RWPE2 (cell line): ENCODE measurements around the gene PTPN22.

ENCODE experiments used
- ATAC-seq: fragments of 200-7000 bp; cut with Tn5 transposase; 3 replicates; pipeline ENCODE4 v1.9.1; 2021; ENCODE audit warnings: low read depth
- DNase-seq: peaks from one replicate; pipeline ENCODE4 v3.0.0-alpha.2; 2020; ENCODE audit warnings: low spot score
- H3K27ac ChIP-seq: fragments of 450-650 bp; 2 replicates; pipeline ENCODE4 v1.5.1; 2017; ENCODE audit warnings: mild to moderate bottlenecking; ENCODE audit not compliant: poor library complexity, severe bottlenecking
- H3K27me3 ChIP-seq: fragments of 250-450 bp; sonication (Bioruptor Pico); 2 replicates; pipeline ENCODE4 v1.5.1; 2021; ENCODE audit warnings: mild to moderate bottlenecking, moderate library complexity; ENCODE audit not compliant: insufficient read depth, poor library complexity, severe bottlenecking
- H3K36me3 ChIP-seq: fragments of 250-450 bp; sonication (Bioruptor Pico); 2 replicates; pipeline ENCODE4 v1.5.1; 2020; ENCODE audit warnings: low read depth, mild to moderate bottlenecking, moderate library complexity
- H3K4me1 ChIP-seq: fragments of 250-450 bp; sonication (Bioruptor Pico); 2 replicates; pipeline ENCODE4 v1.5.1; 2021; ENCODE audit warnings: mild to moderate bottlenecking, moderate library complexity; ENCODE audit not compliant: insufficient read depth, poor library complexity, severe bottlenecking
- H3K4me3 ChIP-seq: fragments of 250-450 bp; sonication (Bioruptor Pico); 2 replicates; pipeline ENCODE4 v1.5.1; 2021; ENCODE audit warnings: mild to moderate bottlenecking, moderate library complexity; ENCODE audit not compliant: severe bottlenecking
- H3K9me3 ChIP-seq: fragments of 250-450 bp; sonication (Bioruptor Pico); 2 replicates; pipeline ENCODE4 v1.5.1; 2021; ENCODE audit warnings: mild to moderate bottlenecking, moderate library complexity; ENCODE audit not compliant: severe bottlenecking
- TF ChIP-seq, protein P1 (sequence below): fragments of 450-650 bp; IDR thresholded peaks from one replicate; pipeline ENCODE4 v1.5.1; 2017; ENCODE audit warnings: mild to moderate bottlenecking, moderate library complexity; ENCODE audit not compliant: poor library complexity, severe bottlenecking

Gene PTPN22

DNA sequence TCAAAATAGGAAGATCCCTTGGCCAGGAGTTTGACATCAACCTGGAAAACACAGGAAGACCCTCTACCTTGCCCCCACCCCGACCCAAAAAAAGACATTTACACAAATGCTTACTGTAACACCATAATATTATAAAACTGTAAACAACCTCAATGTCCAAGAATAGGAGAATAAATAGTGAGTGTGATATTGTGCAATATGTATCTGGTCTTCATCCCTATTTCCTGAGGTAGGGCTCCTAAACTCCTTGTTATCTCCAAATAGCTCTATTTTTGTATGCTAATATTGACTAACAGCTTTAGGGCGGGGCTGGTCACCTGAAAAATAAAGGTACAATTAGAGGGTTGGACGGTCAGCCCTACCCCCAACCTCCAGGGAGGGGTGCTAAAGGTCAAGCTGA, 82.7 kb downstream of the PTPN22 start:
- Histone ChIP-seq H3K4me1 (peaks cover 1% of the 10 kb centered on the region), H3K9me3 (no peaks in the 10 kb centered on the region), H3K4me3 (no peak overlapping the region), H3K27ac (no peak overlapping the region), H3K27me3 (no peaks in the 10 kb centered on the region), H3K36me3 (no peaks in the 10 kb centered on the region; the same call in 1 of the 2 replicates)
- TF ChIP-seq, protein P1, sequence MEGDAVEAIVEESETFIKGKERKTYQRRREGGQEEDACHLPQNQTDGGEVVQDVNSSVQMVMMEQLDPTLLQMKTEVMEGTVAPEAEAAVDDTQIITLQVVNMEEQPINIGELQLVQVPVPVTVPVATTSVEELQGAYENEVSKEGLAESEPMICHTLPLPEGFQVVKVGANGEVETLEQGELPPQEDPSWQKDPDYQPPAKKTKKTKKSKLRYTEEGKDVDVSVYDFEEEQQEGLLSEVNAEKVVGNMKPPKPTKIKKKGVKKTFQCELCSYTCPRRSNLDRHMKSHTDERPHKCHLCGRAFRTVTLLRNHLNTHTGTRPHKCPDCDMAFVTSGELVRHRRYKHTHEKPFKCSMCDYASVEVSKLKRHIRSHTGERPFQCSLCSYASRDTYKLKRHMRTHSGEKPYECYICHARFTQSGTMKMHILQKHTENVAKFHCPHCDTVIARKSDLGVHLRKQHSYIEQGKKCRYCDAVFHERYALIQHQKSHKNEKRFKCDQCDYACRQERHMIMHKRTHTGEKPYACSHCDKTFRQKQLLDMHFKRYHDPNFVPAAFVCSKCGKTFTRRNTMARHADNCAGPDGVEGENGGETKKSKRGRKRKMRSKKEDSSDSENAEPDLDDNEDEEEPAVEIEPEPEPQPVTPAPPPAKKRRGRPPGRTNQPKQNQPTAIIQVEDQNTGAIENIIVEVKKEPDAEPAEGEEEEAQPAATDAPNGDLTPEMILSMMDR: no peak
- DNase-seq (no peak), ATAC-seq (no peak)

DNA sequence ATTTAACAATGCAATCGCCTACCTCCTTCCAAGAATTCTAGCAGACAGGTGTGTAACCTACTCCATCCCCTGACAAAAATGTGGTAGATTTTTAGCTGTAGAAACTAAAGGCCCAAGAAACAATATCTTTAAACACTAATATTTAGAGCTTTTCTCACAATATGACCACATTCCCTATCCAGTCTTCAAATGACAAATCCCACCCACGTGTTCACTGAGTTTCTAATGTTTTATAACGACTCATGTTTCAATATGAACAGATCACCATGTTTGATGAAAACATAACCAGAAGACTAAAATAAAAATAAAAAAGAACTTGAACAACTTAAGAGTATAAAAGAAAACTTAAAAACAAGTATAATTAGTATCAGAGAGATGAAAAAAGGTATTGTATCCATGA, 83.8 kb downstream of the PTPN22 start:
- peaks cover 5% of the 10 kb centered on the region for H3K4me1 ChIP-seq
- TF ChIP-seq, protein P1: no peak
- H3K9me3 ChIP-seq: no peaks in the 10 kb centered on the region
- DNase-seq (no peak), ATAC-seq (no peak)
- no peaks in the 10 kb centered on the region; the same call in 1 of the 2 replicates for H3K36me3 ChIP-seq
- H3K27me3 ChIP-seq: no peaks in the 10 kb centered on the region
- no peak overlapping the region for H3K27ac ChIP-seq
- no peak overlapping the region for H3K4me3 ChIP-seq

DNA sequence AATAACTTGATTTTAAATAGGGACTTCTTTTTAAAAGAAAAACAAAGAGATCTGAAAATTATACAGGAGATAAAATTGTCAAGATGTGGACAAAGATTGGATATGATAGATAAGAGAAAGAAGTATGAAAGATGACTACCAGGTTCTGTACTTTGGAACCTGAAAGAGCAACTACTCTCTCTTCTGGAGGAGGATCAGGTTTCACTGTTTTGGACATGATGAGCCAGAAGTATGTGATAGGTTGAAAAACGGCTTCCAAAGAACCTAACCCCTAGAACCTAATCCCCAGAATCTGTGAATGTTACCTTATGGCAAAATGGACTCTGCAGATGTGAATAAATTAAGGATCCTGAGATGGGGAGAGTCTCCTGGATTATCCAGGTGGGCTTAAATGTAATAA, 85.4 kb downstream of the PTPN22 start:
- no peak overlapping the region for H3K4me3 ChIP-seq
- ATAC-seq (peak; percentile 50; the same call in 1 of the 3 replicates), DNase-seq (no peak)
- H3K27ac ChIP-seq: no peak overlapping the region
- H3K4me1 ChIP-seq: peaks cover 5% of the 10 kb centered on the region
- TF ChIP-seq, protein P1: no peak
- no peaks in the 10 kb centered on the region; the same call in 1 of the 2 replicates for H3K36me3 ChIP-seq
- H3K27me3 ChIP-seq: no peaks in the 10 kb centered on the region
- no peaks in the 10 kb centered on the region for H3K9me3 ChIP-seq

DNA sequence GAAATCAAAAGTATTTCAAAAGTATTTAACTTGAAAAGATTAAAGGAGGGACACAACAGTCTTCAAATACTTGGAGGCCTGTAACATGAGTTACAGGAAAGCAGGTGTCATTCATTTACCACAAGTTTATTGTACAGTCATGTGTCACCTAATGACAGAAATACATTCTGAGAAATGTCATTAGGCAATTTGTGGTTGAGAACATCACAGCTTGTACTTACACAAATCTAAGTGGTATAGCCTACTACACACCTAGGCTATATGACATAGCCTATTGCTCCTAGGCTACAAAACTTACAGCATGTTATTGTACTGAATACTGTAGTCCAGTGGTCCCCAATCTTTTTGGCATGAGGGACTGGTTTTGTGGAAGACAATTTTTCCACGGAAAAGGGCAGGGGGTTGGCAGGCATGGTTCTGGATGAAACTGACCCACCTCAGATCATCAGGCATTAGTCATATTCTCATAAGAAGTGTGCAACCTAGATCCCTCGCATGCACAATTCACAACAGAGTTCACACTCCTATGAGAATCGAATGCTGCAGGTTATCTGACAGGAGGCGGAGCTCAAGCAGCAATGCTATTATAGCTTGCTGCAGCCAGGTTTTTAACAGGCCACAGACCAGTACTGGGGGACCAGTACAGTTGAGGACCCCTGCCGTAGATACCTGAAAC, 87.3 kb downstream of the PTPN22 start:
- H3K27ac ChIP-seq: no peak overlapping the region
- no peak for DNase-seq
- no peak for ATAC-seq
- H3K4me1 ChIP-seq: peaks cover 5% of the 10 kb centered on the region
- no peaks in the 10 kb centered on the region for H3K9me3 ChIP-seq
- no peaks in the 10 kb centered on the region for H3K27me3 ChIP-seq
- TF ChIP-seq, protein P1: no peak
- no peaks in the 10 kb centered on the region; the same call in 1 of the 2 replicates for H3K36me3 ChIP-seq
- H3K4me3 ChIP-seq: no peak overlapping the region
